Fibroblast of lung (primary cell): ENCODE measurements around the gene ADAMTS17. TPM values are rescaled to one million over a fixed set of nuclear protein-coding genes. Genes with fewer than 3 reads are reported as not detected.

Experiments used
- DNase-seq, 2 donors: peaks; one replicate each; pipeline versions ENCODE4 v3.0.0 to v3.0.0-alpha.2; 2010; ENCODE audit warnings: low read depth in 2 of 2
- H2AFZ ChIP-seq: 2 replicates; pipeline ENCODE4 v1.5.1; 2012; ENCODE audit warnings: low read length, control low read depth, inconsistent platforms
- H3K27ac ChIP-seq: 2 replicates; pipeline ENCODE4 v1.5.1; 2011; ENCODE audit warnings: low read length, control low read depth; ENCODE audit not compliant: insufficient read depth
- H3K27me3 ChIP-seq: 2 replicates; pipeline ENCODE4 v1.5.1; 2011; ENCODE audit warnings: mild to moderate bottlenecking, low read length; ENCODE audit not compliant: control insufficient read depth, insufficient read depth
- H3K36me3 ChIP-seq: 2 replicates; pipeline ENCODE4 v1.5.1; 2011; ENCODE audit warnings: low read length; ENCODE audit not compliant: control insufficient read depth, insufficient read depth
- H3K4me1 ChIP-seq: 2 replicates; pipeline ENCODE4 v1.5.1; 2011; ENCODE audit warnings: low read length; ENCODE audit not compliant: control insufficient read depth, insufficient read depth; ENCODE audit errors: extremely low read depth
- H3K4me2 ChIP-seq: 2 replicates; pipeline ENCODE4 v1.5.1; 2011; ENCODE audit warnings: low read length, control low read depth; ENCODE audit not compliant: insufficient read depth; ENCODE audit errors: extremely low read depth
- H3K4me3 ChIP-seq, 4 experiments: fragments of 200-600 bp in 1 of 4; sonication (generic) in 1 of 4; replicated peaks in 1 of 4; 2 replicates each; pipeline ENCODE4 v1.5.1; 2011 to 2016; ENCODE audit warnings: low read length in 4 of 4, low read depth in 3 of 4, mild to moderate bottlenecking in 3 of 4, control low read depth in 2 of 4, inconsistent platforms in 1 of 4, mixed read lengths in 1 of 4; ENCODE audit not compliant: insufficient read depth in 1 of 4; ENCODE audit errors: control extremely low read depth in 1 of 4
- H3K79me2 ChIP-seq: 2 replicates; pipeline ENCODE4 v1.5.1; 2012; ENCODE audit warnings: mild to moderate bottlenecking, low read length, inconsistent platforms; ENCODE audit not compliant: control insufficient read depth, insufficient read depth
- H3K9ac ChIP-seq: 2 replicates; pipeline ENCODE4 v1.5.1; 2011; ENCODE audit warnings: mild to moderate bottlenecking, low read length, control low read depth; ENCODE audit not compliant: insufficient read depth
- H3K9me3 ChIP-seq: 2 replicates; pipeline ENCODE4 v1.5.1; 2012; ENCODE audit warnings: low read depth, low read length; ENCODE audit not compliant: control insufficient read depth, insufficient read depth
- H4K20me1 ChIP-seq: 2 replicates; pipeline ENCODE4 v1.5.1; 2011; ENCODE audit warnings: low read length; ENCODE audit not compliant: control insufficient read depth, insufficient read depth; ENCODE audit errors: extremely low read depth
- CTCF ChIP-seq, 2 donors: IDR thresholded peaks in 1 of 2; conservative IDR thresholded peaks in 1 of 2; 1 replicate in 1 of 2; 2 replicates in 1 of 2; pipeline ENCODE4 v1.5.1; 2011 to 2012; ENCODE audit warnings: low read length in 2 of 2, control low read depth in 1 of 2, inconsistent platforms in 1 of 2, low read depth in 1 of 2, mild to moderate bottlenecking in 1 of 2
- EZH2 ChIP-seq: IDR thresholded peaks from 2 replicates; pipeline ENCODE4 v1.5.1; 2012; ENCODE audit warnings: low read length, control low read depth, mild to moderate bottlenecking; ENCODE audit errors: missing control alignments
- polyA plus RNA-seq, 2 donors: library from polyadenylated mRNA; depleted of rRNA in 1 of 2; stranded (reverse) in 1 of 2; unstranded in 1 of 2; fragments of >200 nt; gene quantifications; 2 replicates each; pipeline ENCODE4 v1.2.1, GENCODE V29; 2011 to 2012; ENCODE audit warnings: missing spikeins in 1 of 2
- total RNA-seq: library from RNA; depleted of rRNA; stranded (reverse); fragments of >200 nt; gene quantifications from 2 replicates; pipeline ENCODE4 v1.2.1, GENCODE V29; 2014

The ADAMTS17 gene
- total and polyA plus RNA-seq, 2 donors (not counting 1 experiment from before 2014, with no cell fraction given): 0.09 to 0.17 TPM

- Histone ChIP-seq H3K36me3 (no peaks in the 10 kb centered on the region), H3K4me1 (no peaks in the 10 kb centered on the region), H3K4me3 (no peak overlapping the region), H3K4me2 (no peak overlapping the region), H3K79me2 (no peaks in the 10 kb centered on the region), H3K27me3 (no peaks in the 10 kb centered on the region), H4K20me1 (no peaks in the 10 kb centered on the region), H3K9ac (no peak overlapping the region), H2AFZ (no peak overlapping the region), H3K9me3 (no peaks in the 10 kb centered on the region), H3K27ac (no peak overlapping the region)
- no peak for TF ChIP-seq EZH2
- TF ChIP-seq CTCF (conservative IDR thresholded peaks at IDR 0.05 in 1 of 2, IDR thresholded peaks at IDR 0.05 in 1 of 2; ENCODE audit: low read depth in 1 of 2, low read length in 2 of 2): no peak
- DNase-seq: no peak
Observed at GRCh38 chr15:99979371-99979770, 362.4 kb downstream of the ADAMTS17 start.

- H3K4me2 ChIP-seq: no peak overlapping the region
- no peak overlapping the region for H3K4me3 ChIP-seq
- TF ChIP-seq EZH2: no peak
- TF ChIP-seq CTCF (conservative IDR thresholded peaks at IDR 0.05 in 1 of 2, IDR thresholded peaks at IDR 0.05 in 1 of 2; ENCODE audit: low read depth in 1 of 2, low read length in 2 of 2): no peak
- DNase-seq: no peak
- H2AFZ ChIP-seq: no peak overlapping the region
- H3K27me3 ChIP-seq: no peaks in the 10 kb centered on the region
- H3K36me3 ChIP-seq: no peaks in the 10 kb centered on the region
- no peak overlapping the region for H3K9ac ChIP-seq
- no peaks in the 10 kb centered on the region for H3K9me3 ChIP-seq
- H3K27ac ChIP-seq: no peak overlapping the region
- H3K4me1 ChIP-seq: no peaks in the 10 kb centered on the region
- H4K20me1 ChIP-seq: no peaks in the 10 kb centered on the region
- no peaks in the 10 kb centered on the region for H3K79me2 ChIP-seq
Observed at GRCh38 chr15:99978426-99978825, 363.3 kb downstream of the ADAMTS17 start.

- no peak overlapping the region for H3K4me3 ChIP-seq
- H3K36me3 ChIP-seq: no peaks in the 10 kb centered on the region
- H3K27ac ChIP-seq: no peak overlapping the region
- no peaks in the 10 kb centered on the region for H3K4me1 ChIP-seq
- no peaks in the 10 kb centered on the region for H4K20me1 ChIP-seq
- no peak overlapping the region for H3K9ac ChIP-seq
- no peak for DNase-seq
- H3K4me2 ChIP-seq: no peak overlapping the region
- no peaks in the 10 kb centered on the region for H3K9me3 ChIP-seq
- no peaks in the 10 kb centered on the region for H3K79me2 ChIP-seq
- no peak for TF ChIP-seq CTCF (conservative IDR thresholded peaks at IDR 0.05 in 1 of 2, IDR thresholded peaks at IDR 0.05 in 1 of 2; ENCODE audit: low read depth in 1 of 2, low read length in 2 of 2)
- no peak for TF ChIP-seq EZH2
- no peak overlapping the region for H2AFZ ChIP-seq
- H3K27me3 ChIP-seq: no peaks in the 10 kb centered on the region
Observed at GRCh38 chr15:99977929-99978328, 363.8 kb downstream of the ADAMTS17 start.
